ENCODE measurements around the gene HLCS.
A peak's percentile ranks its signal among the peaks of the same experiment; 100 is the strongest.

The HLCS gene

DNA sequence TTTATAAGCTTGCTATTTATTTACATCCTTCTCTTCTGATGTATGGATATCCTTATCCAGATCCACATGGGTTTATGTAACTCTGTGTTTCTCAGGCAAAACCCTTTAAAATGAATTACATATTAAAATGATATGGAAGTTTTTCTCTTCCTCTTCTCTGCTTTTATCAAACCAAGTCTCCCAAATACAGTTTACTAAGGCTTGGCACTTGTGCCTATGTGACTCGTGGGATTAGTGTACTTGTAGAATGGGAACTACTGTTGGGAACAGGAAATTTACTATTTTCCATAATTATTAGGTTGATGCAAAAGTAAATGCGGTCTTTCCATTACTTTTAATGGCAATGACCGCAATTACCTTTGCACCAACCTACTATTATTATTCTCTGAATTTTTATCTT, 252.7 kb downstream of the HLCS start:
- no peak for DNase-seq

- no peak for DNase-seq
Measured at GRCh38 chr21:36710729-36711048, 255.8 kb downstream of the HLCS start.

DNA sequence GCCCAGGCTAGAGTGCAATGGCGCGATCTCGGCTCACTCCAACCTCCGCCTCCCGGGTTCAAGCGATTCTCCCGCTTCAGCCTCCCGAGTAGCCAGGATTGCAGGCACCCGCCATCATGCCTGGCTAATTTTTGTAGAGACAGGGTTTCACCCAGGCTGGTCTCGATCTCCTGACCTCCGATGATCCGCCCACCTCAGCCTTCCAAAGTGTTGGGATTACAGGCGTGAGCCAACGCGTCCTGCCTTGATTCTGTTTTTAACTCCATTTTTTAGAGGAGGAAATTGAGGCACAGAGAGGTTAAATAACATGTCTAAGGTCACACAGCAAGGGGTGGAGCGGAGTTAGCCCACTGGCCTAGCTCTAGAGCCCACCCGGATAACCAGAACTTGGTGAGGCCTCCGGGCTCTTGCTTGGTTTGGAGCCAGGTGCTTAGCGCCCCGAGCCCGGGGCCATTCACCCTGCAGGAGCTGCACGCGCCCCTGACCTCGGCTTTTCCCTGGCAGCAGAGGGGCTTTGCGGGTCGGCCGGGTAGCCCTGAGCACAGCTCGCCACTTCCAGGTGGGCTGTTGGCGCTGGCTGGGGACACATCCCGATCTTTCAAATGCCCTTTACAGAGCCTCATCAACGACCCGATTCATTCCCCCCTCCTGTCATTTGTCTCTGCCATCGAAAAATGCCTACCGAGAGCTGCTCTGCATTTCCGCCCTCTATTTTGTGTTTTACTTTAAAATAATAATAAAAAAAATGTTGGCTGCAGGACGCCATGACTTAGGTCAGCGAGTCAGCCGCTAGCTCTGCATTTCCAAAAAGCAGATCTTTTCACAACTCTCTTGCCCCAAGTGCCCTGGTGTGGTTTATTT, 256.4 kb downstream of the HLCS start:
- DNase-seq = no peak

DNA sequence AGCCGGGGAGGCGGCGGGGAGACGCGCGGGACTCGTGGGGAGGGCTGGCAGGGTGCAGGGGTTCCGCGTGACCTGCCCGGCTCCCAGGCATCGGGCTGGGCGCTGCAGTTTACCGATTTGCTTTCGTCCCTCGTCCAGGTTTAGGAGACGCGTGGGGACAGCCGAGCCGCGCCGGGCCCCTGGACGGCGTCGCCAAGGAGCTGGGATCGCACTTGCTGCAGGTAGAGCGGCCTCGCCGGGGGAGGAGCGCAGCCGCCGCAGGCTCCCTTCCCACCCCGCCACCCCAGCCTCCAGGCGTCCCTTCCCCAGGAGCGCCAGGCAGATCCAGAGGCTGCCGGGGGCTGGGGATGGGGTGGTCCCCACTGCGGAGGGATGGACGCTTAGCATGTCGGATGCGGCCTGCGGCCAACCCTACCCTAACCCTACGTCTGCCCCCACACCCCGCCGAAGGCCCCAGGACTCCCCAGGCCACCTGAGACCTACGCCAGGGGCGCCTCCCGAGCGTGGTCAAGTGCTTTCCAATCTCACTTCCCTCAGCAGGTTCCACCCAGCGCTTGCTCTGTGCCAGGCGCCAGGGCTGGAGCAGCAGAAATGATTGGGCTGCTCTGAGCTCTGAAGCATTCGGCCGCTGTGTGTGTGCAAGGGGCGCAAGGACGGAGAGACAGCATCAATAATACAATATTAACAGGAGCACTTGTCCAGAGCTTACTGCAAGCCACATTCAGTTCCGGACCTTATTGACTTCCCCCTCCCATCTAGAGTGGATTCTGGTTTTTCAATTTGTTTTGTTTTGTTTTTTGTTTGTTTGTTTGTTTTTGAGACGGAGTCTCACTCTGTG, 257.2 kb downstream of the HLCS start:
- no peak for DNase-seq

GRCh38 chr21:36708286-36709029, 258.0 kb downstream of the HLCS start:
- DNase-seq = peak; percentile 53

DNA sequence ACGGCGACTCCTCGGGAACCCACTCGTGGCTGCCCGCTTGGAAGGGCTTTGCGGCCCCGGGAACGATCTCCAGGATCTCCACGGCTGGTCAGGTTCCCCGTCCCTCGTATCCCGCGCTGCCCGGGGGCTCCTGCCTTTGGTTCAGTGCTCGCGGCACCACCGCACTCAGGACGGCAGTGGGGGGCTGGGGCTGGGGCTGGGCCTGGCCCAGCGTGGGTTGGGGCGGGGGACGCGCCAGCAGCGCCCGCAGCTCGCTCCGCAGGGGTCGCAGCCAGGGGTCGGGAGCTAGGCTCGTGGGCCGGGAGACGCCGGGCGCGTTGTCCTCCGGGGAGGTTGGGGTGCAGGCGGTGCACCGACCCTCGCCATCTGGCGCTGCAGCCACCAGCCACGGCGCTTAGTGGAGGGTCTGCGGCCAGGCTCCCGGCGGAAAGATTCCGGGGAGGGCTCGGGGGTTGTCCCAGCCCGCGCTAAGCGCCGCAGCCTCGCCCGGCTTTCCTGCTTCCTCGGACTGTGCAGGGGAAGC, 258.6 kb downstream of the HLCS start:
- peak; percentile 50 for DNase-seq

DNA sequence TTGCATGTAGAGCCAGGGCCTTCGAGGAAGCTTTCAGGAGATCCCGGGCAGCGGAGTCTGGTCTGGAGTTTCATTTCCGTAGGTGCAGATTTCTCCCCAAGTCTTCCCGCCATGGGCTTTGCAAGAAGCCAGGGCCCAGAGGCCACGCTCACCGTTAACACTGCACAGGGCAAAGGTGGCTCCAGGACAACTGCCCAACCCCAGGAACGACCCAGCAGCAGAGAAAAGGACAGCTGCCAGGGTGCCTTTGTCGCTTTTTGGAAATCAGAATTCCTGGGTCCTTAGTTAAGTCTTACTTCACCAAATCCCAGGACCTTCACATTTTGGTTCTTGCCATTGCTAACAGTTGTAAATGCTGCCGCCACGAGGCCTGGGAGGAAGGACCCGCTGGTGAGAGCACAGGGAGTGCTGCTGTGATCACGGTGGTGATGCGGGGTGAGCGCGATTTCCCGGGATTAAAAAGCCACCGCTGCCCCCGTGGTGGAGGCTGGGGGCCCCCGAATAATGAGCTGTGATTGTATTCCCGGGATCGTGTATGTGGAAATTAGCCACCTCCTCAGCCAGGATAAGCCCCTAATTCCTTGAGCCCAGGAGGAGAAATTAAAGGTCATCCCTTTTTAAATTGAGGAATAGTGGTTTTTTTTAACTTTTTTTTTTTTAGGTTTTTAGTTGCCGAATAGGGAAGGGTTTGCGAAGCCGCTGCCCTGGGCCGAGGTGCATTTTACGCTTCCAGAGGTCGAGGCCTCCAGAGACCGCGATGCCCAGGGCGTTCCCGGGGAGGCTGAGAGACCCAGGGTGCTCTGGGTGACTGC, 259.3 kb downstream of the HLCS start:
- peak; percentile 58 for DNase-seq

- no peak for DNase-seq
Measured at GRCh38 chr21:36706482-36706852, 260.0 kb downstream of the HLCS start.

DNA sequence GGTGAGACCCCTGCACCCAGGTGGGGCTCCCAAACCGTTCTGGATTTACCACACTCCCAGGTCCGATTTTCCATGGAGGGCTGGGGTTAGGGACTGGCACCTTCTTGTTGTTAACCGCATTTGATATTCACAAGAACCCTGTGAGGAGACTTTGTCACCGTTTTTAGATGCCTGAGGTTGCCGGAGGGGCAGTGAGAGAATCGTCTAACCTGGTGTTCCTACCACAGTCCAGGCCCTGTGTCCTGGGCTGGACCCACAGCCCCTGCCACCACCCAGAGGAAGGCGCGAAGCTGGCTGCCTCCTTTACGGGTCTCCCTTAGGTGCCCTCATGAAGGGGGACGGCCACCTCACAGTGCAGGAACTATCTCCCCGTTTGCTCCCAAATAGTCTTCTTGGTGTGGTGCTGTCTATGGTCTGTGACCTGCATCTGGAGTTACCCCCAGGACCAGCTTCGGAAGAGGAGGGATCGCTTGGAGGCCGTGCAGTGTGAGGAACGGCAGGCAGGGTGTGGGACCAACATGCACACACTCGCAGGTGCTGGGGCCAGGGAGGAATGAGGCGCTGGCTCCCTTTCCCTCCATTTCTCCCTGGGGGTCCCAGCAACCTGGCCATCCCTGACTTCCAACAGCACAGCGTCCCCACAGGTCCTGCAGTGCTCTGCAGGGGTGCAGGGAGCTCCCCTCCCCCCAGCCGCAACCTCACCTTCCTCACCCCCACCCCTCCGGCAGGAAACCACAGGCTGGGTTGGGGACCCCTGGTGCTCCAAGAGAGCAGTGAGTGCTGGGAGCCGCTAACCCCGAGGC, 260.6 kb downstream of the HLCS start:
- peak; percentile 53 for DNase-seq

DNA sequence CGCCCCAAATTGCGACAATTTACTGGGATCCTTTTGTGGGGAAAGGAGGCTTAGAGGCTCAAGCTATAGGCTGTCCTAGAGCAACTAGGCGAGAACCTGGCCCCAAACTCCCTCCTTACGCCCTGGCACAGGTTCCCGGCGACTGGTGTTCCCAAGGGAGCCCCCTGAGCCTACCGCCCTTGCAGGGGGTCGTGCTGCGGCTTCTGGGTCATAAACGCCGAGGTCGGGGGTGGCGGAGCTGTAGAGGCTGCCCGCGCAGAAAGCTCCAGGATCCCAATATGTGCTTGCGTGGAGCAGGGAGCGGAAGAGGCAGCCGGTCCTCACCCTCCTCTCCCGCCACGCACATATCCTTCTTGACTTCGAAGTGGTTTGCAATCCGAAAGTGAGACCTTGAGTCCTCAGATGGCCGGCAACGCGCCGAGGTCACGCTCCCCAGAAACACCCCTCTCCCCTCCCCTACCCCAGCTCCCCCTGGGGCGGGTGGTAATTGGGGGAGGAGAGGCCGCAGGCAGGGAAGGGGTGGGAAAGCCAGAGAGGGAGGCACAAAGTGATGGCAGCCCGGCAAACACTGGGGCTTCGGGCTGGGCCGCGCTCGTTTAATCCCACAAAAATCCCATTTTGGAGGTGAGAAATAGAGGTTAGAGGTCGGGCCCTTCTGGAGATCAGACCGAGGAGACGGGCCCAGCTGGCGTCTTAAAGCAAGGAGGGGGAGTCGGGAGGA, 261.4 kb downstream of the HLCS start:
- no peak for DNase-seq

DNA sequence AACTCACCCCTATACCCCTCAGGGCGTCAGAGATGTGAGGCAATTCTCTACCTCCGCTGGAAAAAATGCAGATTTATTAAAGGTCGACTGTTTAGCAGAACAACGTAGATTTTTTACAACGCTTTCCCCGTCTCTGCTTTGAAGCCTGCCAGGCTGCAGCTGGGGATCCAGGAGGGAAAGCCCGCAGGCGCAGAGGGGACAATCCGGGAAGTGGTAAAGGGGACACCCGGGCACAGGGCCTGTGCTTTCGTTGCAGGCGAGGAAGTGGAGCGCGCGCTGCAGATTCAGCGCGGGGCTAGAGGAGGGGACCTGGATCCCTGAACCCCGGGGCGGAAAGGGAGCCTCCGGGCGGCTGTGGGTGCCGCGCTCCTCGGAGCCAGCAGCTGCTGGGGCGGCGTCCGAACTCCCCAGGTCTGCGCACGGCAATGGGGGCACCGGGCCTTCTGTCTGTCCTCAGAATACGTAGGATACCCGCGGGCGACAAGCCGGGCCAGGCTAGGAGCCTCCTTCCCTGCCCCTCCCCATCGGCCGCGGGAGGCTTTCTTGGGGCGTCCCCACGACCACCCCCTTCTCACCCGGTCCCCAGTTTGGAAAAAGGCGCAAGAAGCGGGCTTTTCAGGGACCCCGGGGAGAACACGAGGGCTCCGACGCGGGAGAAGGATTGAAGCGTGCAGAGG, 262.1 kb downstream of the HLCS start:
- peak; percentile 52 for DNase-seq

- no peak for DNase-seq
Measured at GRCh38 chr21:36703626-36704280, 262.7 kb downstream of the HLCS start.

- no peak for DNase-seq
Measured at GRCh38 chr21:36703123-36703522, 263.3 kb downstream of the HLCS start.

DNA sequence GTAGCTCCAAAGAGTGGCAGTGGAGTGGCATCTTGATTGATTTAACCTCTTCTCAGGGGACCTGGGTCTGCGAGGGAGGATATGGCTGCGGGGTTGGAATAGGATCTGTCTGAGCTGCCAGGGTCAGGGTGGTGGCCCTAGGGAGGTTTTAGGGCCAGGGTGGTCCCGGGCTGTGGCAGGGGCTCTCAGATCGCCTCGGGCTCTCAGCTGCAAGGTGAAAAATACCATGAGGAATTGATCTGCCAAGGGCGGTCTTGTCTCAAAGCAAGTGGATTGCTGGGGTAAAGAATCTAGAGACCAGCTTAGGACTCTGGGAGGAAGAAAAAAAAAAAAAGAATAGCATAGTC, 263.9 kb downstream of the HLCS start:
- DNase-seq = no peak

GRCh38 chr21:36701756-36702621, 264.5 kb downstream of the HLCS start:
- DNase-seq = no peak

GRCh38 chr21:36700971-36701755, 265.3 kb downstream of the HLCS start:
- DNase-seq = peak; percentile 60

All from activated CD8-positive, alpha-beta memory T cell treated with anti-CD3 and anti-CD28 coated beads, Interleukin-2, amount 50 U/mL, for 48 hours (primary cell).